HCEC 1CT (cell line): ENCODE results near the gene MMP23B.
"Not testable (repeated sequence)": the region's sequence is repeated elsewhere in the genome, so short reads cannot be mapped to it uniquely, and the experiment has no call there.

Source experiments
- DNase-seq: peaks from one replicate; pipeline ENCODE4 v3.0.0-alpha.2; 2017

MMP23B gene

GRCh38 chr1:1671365-1672119, 39.6 kb downstream of the MMP23B start:
- no peak for DNase-seq

- no peak for DNase-seq
Observed at GRCh38 chr1:1672181-1672965, 40.4 kb downstream of the MMP23B start.

GRCh38 chr1:1674806-1675205, 42.8 kb downstream of the MMP23B start:
- not testable (repeated sequence) for DNase-seq

GRCh38 chr1:1675218-1675617, 43.2 kb downstream of the MMP23B start:
- DNase-seq: not testable (repeated sequence)

- not testable (repeated sequence) for DNase-seq
Observed at GRCh38 chr1:1676087-1676486, 44.1 kb downstream of the MMP23B start.

GRCh38 chr1:1677718-1678580, 46.0 kb downstream of the MMP23B start:
- no peak for DNase-seq

GRCh38 chr1:1678581-1679380, 46.8 kb downstream of the MMP23B start:
- DNase-seq: no peak

GRCh38 chr1:1680031-1680911, 48.3 kb downstream of the MMP23B start:
- DNase-seq: no peak

GRCh38 chr1:1680912-1681273, 48.9 kb downstream of the MMP23B start:
- no peak for DNase-seq

- DNase-seq: no peak
Observed at GRCh38 chr1:1683104-1683905, 51.3 kb downstream of the MMP23B start.
